SW 1271 (cell line): ENCODE results near the gene NEK5.
"Not testable (repeated sequence)": the region's sequence is repeated elsewhere in the genome, so short reads cannot be mapped to it uniquely, and the experiment has no call there.

ENCODE experiments used
- DNase-seq, 2 experiments: peaks; one replicate each; lab custom pipeline; 2025; lab: John Stamatoyannopoulos, UW

NEK5 gene

GRCh38 chr13:52141299-52141698 is 12.4 kb upstream of the NEK5 start:
- DNase-seq = no peak

- no peak for DNase-seq
Observed at GRCh38 chr13:52137489-52137888, 8.6 kb upstream of the NEK5 start.

GRCh38 chr13:52136763-52137162 is 7.9 kb upstream of the NEK5 start:
- no peak for DNase-seq

GRCh38 chr13:52130641-52131040 is 1.8 kb upstream of the NEK5 start:
- no peak for DNase-seq

- DNase-seq = peak; percentile 15 to 54
Observed at GRCh38 chr13:52127783-52128702, 830 bp downstream of the NEK5 start.

- no peak for DNase-seq
Observed at GRCh38 chr13:52127378-52127777, 1.5 kb downstream of the NEK5 start.

- no peak for DNase-seq
Observed at GRCh38 chr13:52125547-52125946, 3.3 kb downstream of the NEK5 start.

GRCh38 chr13:52118595-52118994 is 10.3 kb downstream of the NEK5 start:
- no peak for DNase-seq

GRCh38 chr13:52118095-52118494 is 10.8 kb downstream of the NEK5 start:
- DNase-seq = no peak

GRCh38 chr13:52112591-52112990 is 16.3 kb downstream of the NEK5 start:
- DNase-seq = no peak

- no peak for DNase-seq
Observed at GRCh38 chr13:52109116-52109670, 19.7 kb downstream of the NEK5 start.

- no peak for DNase-seq
Observed at GRCh38 chr13:52105841-52106240, 23.0 kb downstream of the NEK5 start.

- no peak for DNase-seq
Observed at GRCh38 chr13:52104624-52105023, 24.2 kb downstream of the NEK5 start.

GRCh38 chr13:52103386-52103785 is 25.5 kb downstream of the NEK5 start:
- DNase-seq = no peak

GRCh38 chr13:52102423-52102822 is 26.4 kb downstream of the NEK5 start:
- not testable (repeated sequence) for DNase-seq

GRCh38 chr13:52097197-52097596 is 31.7 kb downstream of the NEK5 start:
- no peak for DNase-seq

GRCh38 chr13:52096748-52097147 is 32.1 kb downstream of the NEK5 start:
- no peak for DNase-seq

- DNase-seq = no peak
Observed at GRCh38 chr13:52096062-52096461, 32.8 kb downstream of the NEK5 start.

GRCh38 chr13:52092087-52092486 is 36.8 kb downstream of the NEK5 start:
- DNase-seq = no peak

GRCh38 chr13:52091473-52091872 is 37.4 kb downstream of the NEK5 start:
- DNase-seq = no peak

GRCh38 chr13:52085421-52085820 is 43.5 kb downstream of the NEK5 start:
- no peak for DNase-seq

GRCh38 chr13:52084981-52085380 is 43.9 kb downstream of the NEK5 start:
- not testable (repeated sequence) for DNase-seq

GRCh38 chr13:52082601-52083000 is 46.3 kb downstream of the NEK5 start:
- no peak for DNase-seq

- DNase-seq = not testable (repeated sequence)
Observed at GRCh38 chr13:52079891-52080290, 49.0 kb downstream of the NEK5 start.
